Measurements from ENCODE around the gene OR2Y1. TPM values are rescaled to one million over a fixed set of nuclear protein-coding genes. Genes with fewer than 3 reads are reported as not detected.

OR2Y1 gene
- total RNA-seq, 4 donors from 2014 or later = not detected

- no peaks in the 10 kb centered on the region for H3K9me3 ChIP-seq
- WGBS, 2 donors (ENCODE audit: low coverage in 1 of 2) = 79 to 88% methylated on average over 2 of the region's 2 CpGs
- H3K27me3 ChIP-seq = peaks cover 6% of the 10 kb centered on the region
- TF ChIP-seq POLR2AphosphoS5 (IDR thresholded peaks at IDR 0.05) = no peak
- TF ChIP-seq POLR2A (IDR thresholded peaks at IDR 0.05) = no peak
- TF ChIP-seq CTCF (IDR thresholded peaks at IDR 0.05) = no peak
- TF ChIP-seq EP300 (IDR thresholded peaks at IDR 0.05; ENCODE audit: low read depth) = no peak
- DNase-seq = no peak
- H3K4me3 ChIP-seq = no peak overlapping the region
- H3K36me3 ChIP-seq = no peaks in the 10 kb centered on the region
- in situ Hi-C loops (cut with MboI; ENCODE audit: low pct_ligation_motif_present in 1 of 4, low pct_unique_long_range_greater_than_20kb in 1 of 4, low sequenced_read_pairs in 3 of 4) = no loop called here
- no peak overlapping the region for H3K27ac ChIP-seq
- intact Hi-C loops (cut with DNase I; ENCODE audit: low total_unique reads) = no loop called here
- no peaks in the 10 kb centered on the region for H3K4me1 ChIP-seq
Measured at GRCh38 chr5:180736536-180736935, 3.3 kb downstream of the OR2Y1 start.

- Histone ChIP-seq H3K4me3 (no peak overlapping the region), H3K36me3 (no peaks in the 10 kb centered on the region), H3K9me3 (no peaks in the 10 kb centered on the region), H3K27ac (no peak overlapping the region), H3K27me3 (peaks cover 21% of the 10 kb centered on the region), H3K4me1 (no peaks in the 10 kb centered on the region)
- DNase-seq = no peak
- intact Hi-C loops (cut with DNase I; ENCODE audit: low total_unique reads) (no loop called here), in situ Hi-C loops (cut with MboI; ENCODE audit: low pct_ligation_motif_present in 1 of 4, low pct_unique_long_range_greater_than_20kb in 1 of 4, low sequenced_read_pairs in 3 of 4) (no loop called here)
- 85 to 94% methylated on average over 8 of the region's 8 CpGs for WGBS, 2 donors (ENCODE audit: low coverage in 1 of 2)
- TF ChIP-seq POLR2A (IDR thresholded peaks at IDR 0.05) = no peak
- no peak for TF ChIP-seq EP300 (IDR thresholded peaks at IDR 0.05; ENCODE audit: low read depth)
- no peak for TF ChIP-seq POLR2AphosphoS5 (IDR thresholded peaks at IDR 0.05)
- TF ChIP-seq CTCF (IDR thresholded peaks at IDR 0.05) = no peak
Measured at GRCh38 chr5:180724944-180725343, 14.9 kb downstream of the OR2Y1 start.

- in situ Hi-C loops (cut with MboI; ENCODE audit: low pct_ligation_motif_present in 1 of 4, low pct_unique_long_range_greater_than_20kb in 1 of 4, low sequenced_read_pairs in 3 of 4) (no loop called here), intact Hi-C loops (cut with DNase I; ENCODE audit: low total_unique reads) (no loop called here)
- Histone ChIP-seq H3K4me1 (no peaks in the 10 kb centered on the region), H3K9me3 (no peaks in the 10 kb centered on the region), H3K4me3 (no peak overlapping the region), H3K27ac (no peak overlapping the region), H3K27me3 (peaks cover 21% of the 10 kb centered on the region), H3K36me3 (no peaks in the 10 kb centered on the region)
- 41 to 54% methylated on average over 5 of the region's 5 CpGs for WGBS, 2 donors (ENCODE audit: low coverage in 1 of 2)
- no peak for DNase-seq
- no peak for TF ChIP-seq CTCF (IDR thresholded peaks at IDR 0.05)
- no peak for TF ChIP-seq POLR2A (IDR thresholded peaks at IDR 0.05)
- no peak for TF ChIP-seq POLR2AphosphoS5 (IDR thresholded peaks at IDR 0.05)
- no peak for TF ChIP-seq EP300 (IDR thresholded peaks at IDR 0.05; ENCODE audit: low read depth)
Measured at GRCh38 chr5:180723936-180724335, 15.9 kb downstream of the OR2Y1 start.

GRCh38 chr5:180720486-180720885, 19.4 kb downstream of the OR2Y1 start:
- no peak for TF ChIP-seq POLR2AphosphoS5 (IDR thresholded peaks at IDR 0.05)
- no peak for TF ChIP-seq CTCF (IDR thresholded peaks at IDR 0.05)
- no peak for TF ChIP-seq POLR2A (IDR thresholded peaks at IDR 0.05)
- in situ Hi-C loops (cut with MboI; ENCODE audit: low pct_ligation_motif_present in 1 of 4, low pct_unique_long_range_greater_than_20kb in 1 of 4, low sequenced_read_pairs in 3 of 4) (no loop called here), intact Hi-C loops (cut with DNase I; ENCODE audit: low total_unique reads) (no loop called here)
- H3K9me3 ChIP-seq = no peaks in the 10 kb centered on the region
- no peak overlapping the region for H3K27ac ChIP-seq
- peaks cover 13% of the 10 kb centered on the region for H3K27me3 ChIP-seq
- no peaks in the 10 kb centered on the region for H3K36me3 ChIP-seq
- 71 to 81% methylated on average over 3 to 9 of the region's 9 CpGs for WGBS, 2 donors (ENCODE audit: low coverage in 1 of 2)
- no peak overlapping the region for H3K4me3 ChIP-seq
- DNase-seq = no peak
- H3K4me1 ChIP-seq = no peaks in the 10 kb centered on the region
